ENCODE results near the gene PHF23. TPM values are rescaled to one million over a fixed set of nuclear protein-coding genes. Genes with fewer than 3 reads are reported as not detected.

PHF23 gene
- total RNA-seq, 1 donor from 2014 or later, result 41.4 TPM

DNA sequence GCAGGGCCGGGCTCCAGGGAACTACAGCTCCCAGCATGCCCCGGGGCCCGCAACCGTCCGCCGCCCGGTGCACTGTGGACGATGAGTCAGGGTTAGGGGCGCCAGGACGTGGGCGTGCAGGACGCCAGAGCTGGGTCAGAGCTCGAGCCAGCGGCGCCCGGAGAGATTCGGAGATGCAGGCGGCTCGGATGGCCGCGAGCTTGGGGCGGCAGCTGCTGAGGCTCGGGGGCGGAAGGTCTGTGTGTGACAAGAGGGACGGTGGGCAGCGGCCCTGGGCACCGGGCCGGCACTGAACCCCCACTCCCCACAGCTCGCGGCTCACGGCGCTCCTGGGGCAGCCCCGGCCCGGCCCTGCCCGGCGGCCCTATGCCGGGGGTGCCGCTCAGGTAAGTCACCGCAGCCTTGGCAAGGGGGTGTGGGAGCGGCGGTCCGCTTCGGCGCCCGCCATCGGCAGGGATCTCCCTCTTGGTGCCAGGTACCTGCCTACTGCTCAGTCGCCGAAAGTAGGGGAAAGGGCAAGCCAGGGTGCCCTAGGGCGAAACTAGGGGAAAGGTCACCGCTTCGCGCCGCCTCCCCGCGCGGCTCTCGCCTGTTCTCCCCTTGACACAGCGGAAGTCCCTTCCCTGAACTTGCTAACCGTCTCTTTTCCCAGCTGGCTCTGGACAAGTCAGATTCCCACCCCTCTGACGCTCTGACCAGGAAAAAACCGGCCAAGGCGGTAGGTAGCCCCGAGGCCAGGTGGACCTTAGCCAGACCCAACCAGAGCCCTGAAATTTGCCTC lies 19.3 kb downstream of the PHF23 start, which contains the start of the genes ACADVL and DLG4:
TSS of gene ACADVL (plus strand) at position 127 of the 781 bp plus-strand sequence. CDS start at position 174, 47 bp downstream.
TSS of gene DLG4 (minus strand) at position 25 of the 781 bp plus-strand sequence.
- DNase-seq, result peak; percentile 89

DNA sequence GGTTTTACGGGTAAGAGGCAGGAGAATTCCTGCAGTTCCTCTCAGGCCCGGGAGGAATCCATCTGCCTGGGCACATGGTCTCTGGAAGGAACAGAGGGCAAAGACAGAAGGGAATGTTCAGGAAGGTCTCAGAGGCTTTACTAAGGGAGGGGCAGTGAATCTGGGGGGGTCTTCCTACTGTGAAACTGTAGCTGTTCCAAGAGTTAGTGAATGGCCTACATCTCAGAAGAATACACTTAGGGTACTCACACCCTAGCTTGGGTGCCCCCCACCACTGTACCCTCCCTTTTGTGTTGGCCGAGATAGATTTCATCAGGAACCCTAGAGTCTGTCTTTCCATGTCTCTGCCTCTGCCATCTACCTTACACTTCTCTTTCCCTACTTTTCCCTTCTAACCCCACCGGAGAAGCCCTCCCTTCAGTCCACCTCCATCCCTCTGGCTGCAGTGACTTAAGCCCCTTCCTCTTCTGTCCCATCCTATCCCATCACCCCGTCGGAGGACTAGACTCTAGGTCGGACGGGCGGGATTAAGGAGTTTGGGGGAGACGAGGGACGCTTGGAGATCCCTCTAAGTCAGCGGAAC lies 19.9 kb downstream of the PHF23 start:
- DNase-seq, result no peak

DNA sequence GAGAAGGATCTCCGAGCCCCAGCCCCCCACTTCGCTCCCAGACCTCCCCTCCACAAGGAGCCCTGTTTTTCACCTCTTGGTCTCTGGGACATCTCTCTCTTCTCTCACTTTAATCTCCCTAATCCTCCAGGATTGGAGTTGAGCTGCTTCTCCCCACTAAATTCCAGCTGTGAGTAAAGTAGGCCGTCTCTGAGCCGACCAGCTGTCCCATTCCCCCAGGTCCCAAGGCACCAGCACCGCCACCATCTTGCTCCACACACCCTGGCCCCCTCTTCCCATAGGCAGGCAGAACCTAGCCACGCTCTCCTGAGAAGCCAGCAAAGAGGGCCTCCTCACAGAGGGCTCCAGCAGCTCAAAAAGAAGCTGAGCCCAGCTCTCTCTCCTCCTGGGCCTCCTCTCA lies 20.5 kb downstream of the PHF23 start:
- no peak for DNase-seq

- no peak for DNase-seq
Measured at GRCh38 chr17:7218166-7218565, 21.1 kb downstream of the PHF23 start.

- peak; percentile 80 for DNase-seq
Measured at GRCh38 chr17:7217113-7217987, 21.9 kb downstream of the PHF23 start.

DNA sequence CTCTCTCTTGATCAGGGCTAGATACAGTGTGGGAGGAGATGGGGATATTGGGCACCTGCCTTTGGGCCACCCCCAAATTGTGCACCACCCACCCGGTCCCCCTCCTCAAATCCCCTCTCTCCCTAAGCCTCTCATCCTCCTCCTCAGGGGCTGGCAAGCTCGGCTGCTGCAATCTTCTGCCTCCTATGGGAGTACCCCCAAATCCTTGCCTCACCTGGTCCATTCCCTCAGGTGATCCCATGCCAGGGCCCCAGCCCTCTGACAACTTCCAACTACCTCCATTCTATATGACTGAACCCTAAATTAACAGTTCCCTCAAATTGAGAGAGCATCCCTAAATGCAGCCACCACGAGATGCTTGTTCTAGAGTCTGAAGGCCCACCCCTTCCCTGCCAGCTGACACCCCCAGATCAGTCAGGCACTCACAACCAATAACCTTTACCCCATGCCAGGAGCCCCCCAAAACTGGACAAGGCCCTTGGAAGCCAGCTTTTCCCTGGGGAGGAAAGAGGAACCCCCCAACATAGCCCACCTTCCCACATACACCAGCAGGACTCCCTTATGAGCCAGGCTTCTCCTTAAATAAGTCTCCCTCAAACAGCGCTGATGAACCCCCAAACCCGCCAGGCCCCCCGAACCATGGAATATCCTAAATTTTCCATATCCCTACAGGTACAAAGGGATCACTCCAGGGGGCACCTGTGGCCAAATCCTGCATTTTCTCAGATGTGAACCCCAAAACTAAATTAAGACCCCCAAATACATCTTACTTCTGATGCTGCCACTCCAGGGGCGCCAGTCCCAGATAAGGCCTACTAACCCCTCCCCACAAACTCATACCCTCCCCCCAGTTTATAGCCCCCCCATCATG lies 22.8 kb downstream of the PHF23 start:
- no peak for DNase-seq

- peak; percentile 19 for DNase-seq
Measured at GRCh38 chr17:7215652-7216180, 23.5 kb downstream of the PHF23 start.

GRCh38 chr17:7215136-7215638 lies 24.1 kb downstream of the PHF23 start:
- DNase-seq, result no peak

DNA sequence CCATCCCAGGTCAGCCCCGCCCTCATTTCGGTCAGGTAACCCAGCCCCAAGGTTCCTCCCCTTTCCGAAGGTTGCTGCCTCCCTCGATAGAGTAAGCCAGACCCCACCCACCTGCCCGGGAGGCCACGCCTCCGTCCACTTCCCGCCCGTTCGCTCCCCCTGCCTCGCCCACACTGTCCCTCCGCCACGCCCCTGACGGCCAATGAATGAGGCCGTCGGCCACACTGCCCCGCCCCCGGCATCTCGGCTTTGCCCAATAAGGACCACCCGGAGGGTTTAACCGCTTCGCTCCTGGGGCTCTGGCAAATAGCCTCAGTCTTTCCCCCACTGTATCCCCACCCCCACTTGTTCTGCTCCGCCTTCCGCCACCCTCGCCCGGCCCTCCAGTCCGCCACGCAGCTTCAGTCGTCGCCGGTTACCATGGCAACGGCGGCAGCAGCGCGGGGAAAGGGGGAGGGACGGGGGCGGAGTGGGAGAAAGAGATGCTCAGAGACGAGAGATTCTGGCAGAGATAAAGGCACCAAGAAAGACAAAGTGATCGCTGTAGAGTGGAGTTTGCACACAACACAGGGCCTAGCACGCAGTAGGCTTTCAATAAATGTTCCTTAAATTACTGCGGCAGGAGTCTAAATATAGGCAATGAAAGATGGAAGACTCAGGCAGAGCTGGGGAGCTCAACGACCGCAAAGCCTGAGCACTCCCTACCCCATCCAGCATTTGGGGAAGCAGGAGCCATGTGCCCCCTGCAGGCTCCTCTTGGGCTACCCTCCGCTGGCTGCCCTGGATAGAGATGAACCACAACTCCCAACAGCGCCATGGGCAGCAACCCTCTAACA lies 24.7 kb downstream of the PHF23 start:
- DNase-seq, result peak; percentile 98

- DNase-seq, result peak; percentile 86
Measured at GRCh38 chr17:7213895-7214299, 25.4 kb downstream of the PHF23 start.

GRCh38 chr17:7211491-7212273 lies 27.6 kb downstream of the PHF23 start:
- no peak for DNase-seq

GRCh38 chr17:7208754-7209460 lies 30.4 kb downstream of the PHF23 start:
- DNase-seq, result no peak

- DNase-seq, result no peak
Measured at GRCh38 chr17:7208027-7208571, 31.2 kb downstream of the PHF23 start.

DNA sequence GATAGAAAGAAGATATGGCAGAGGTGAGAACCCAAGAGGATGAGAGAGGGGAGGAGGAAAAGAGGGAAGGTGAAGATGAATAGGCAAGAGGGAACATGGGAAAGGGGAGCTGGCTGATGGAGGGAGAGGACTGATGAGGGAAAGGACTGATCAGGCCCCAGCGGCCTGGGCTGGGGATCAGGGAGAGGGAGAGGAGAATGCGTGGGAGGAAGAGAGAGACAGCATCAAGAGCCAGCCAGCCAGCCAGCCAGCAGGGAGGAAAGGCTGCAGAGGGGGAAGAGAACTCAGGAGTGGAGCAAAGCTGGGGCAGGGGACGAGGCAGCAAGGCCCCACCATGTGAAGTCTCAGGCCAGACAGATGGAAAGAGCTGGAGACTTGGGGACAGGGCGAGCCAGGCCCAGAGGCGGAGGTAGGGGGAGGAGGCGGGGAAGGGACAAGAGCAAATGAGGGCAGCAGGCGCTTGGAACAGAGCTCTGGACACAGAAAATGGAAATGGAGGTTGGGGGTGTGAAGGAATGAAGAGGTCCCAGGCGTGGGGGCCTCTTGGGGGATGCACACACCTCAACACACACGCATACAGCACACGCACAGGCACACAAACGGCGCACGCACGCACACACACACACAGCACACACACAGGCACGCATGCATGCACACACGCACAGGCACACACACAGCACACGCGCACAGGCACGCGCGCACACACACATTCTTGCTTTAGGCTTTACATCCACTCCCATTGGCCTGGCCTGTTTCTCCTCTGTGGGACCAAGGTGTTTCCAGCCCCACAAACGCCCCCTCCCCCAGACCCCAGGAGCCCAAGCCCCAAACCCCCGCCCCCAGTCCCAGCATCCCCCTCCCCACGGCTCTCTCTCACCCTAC lies 31.9 kb downstream of the PHF23 start:
- DNase-seq, result no peak

- no peak for DNase-seq
Measured at GRCh38 chr17:7205561-7205960, 33.7 kb downstream of the PHF23 start.

DNA sequence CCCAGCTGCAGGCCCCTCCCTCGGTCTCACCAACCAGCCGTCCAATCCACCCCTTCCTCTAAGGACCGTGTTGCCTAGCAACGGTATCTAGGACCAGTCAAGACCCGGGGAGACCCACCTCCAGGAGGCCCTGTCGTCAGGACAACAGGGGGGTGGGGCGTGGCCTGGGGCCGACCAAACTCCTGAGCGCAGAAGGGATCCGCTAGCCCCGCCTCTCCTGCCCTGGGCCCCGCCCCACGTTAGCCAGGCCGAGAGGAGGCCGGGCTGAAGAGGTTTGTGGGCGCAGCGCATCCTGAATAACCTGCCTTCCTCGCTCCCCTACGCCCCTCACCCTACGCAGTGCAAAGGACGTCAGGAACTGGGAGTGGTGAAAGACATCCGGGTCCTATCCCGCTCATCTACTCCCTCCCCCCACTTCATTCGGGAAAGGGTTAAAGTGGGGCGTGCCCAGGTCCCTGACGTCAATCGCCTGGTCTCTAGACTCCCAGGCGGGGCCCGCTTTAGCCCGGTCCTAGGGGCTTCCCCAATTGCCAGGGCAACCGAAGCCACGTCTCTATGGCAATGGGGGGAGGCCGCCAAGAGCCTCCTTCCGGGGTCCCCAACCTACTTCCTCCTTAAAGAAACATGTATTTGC lies 34.3 kb downstream of the PHF23 start:
- DNase-seq, result peak; percentile 73

GRCh38 chr17:7204336-7204735 lies 34.9 kb downstream of the PHF23 start:
- no peak for DNase-seq
